Loucy (cell line): Measurements from ENCODE around the gene TMTC2.
"Not testable (repeated sequence)": the region's sequence is repeated elsewhere in the genome, so short reads cannot be mapped to it uniquely, and the experiment has no call there.

Experiments used
- H2AFZ ChIP-seq: fragments of 200-600 bp; sonication (generic); 2 replicates; pipeline ENCODE4 v1.6.0; 2016; ENCODE audit warnings: antibody characterized with exemption, mild to moderate bottlenecking, low read length, moderate library complexity
- H3F3A ChIP-seq: fragments of 200-600 bp; 2 replicates; pipeline ENCODE4 v1.6.0; 2016; ENCODE audit warnings: antibody characterized with exemption, low read depth, mild to moderate bottlenecking
- H3K27me3 ChIP-seq: fragments of 200-600 bp; sonication (generic); 2 replicates; pipeline ENCODE4 v1.6.1; 2014; ENCODE audit warnings: low read length, mild to moderate bottlenecking; ENCODE audit not compliant: insufficient read depth, poor library complexity, severe bottlenecking
- H3K36me3 ChIP-seq: fragments of 200-600 bp; sonication (generic); 2 replicates; pipeline ENCODE4 v1.6.1; 2016; ENCODE audit warnings: low read length; ENCODE audit not compliant: insufficient read depth
- H3K4me1 ChIP-seq: fragments of 200-600 bp; sonication (generic); 2 replicates; pipeline ENCODE4 v1.5.1; 2014; ENCODE audit warnings: low read length, mild to moderate bottlenecking; ENCODE audit not compliant: insufficient read depth, poor library complexity, severe bottlenecking
- H3K4me2 ChIP-seq: fragments of 200-600 bp; sonication (generic); 2 replicates; pipeline ENCODE4 v1.6.0; 2014; ENCODE audit warnings: antibody characterized with exemption, low read length, low read depth, mild to moderate bottlenecking; ENCODE audit not compliant: poor library complexity, severe bottlenecking
- H3K4me3 ChIP-seq: fragments of 200-600 bp; sonication (generic); 2 replicates; pipeline ENCODE4 v1.5.1; 2014; ENCODE audit warnings: low read length, mild to moderate bottlenecking, mixed read lengths; ENCODE audit not compliant: poor library complexity, severe bottlenecking
- H3K79me2 ChIP-seq: fragments of 200-600 bp; sonication (generic); 2 replicates; pipeline ENCODE4 v1.6.1; 2014; ENCODE audit warnings: low read length; ENCODE audit not compliant: insufficient read depth
- H3K9ac ChIP-seq: fragments of 200-600 bp; sonication (generic); 2 replicates; pipeline ENCODE4 v1.6.0; 2014; ENCODE audit warnings: mild to moderate bottlenecking, low read depth, low read length, moderate library complexity; ENCODE audit not compliant: poor library complexity, severe bottlenecking
- H3K9me2 ChIP-seq: fragments of 200-600 bp; sonication (generic); replicated peaks from 2 replicates; pipeline ENCODE4 v1.6.1; 2016; ENCODE audit warnings: low read depth, low read length, mixed read lengths
- H3K9me3 ChIP-seq: fragments of 200-600 bp; sonication (generic); 2 replicates; pipeline ENCODE4 v1.6.1; 2014; ENCODE audit warnings: mild to moderate bottlenecking, antibody characterized with exemption, low read length, low read depth; ENCODE audit not compliant: insufficient read depth
- H4K20me1 ChIP-seq: fragments of 200-600 bp; sonication (generic); 2 replicates; pipeline ENCODE4 v1.6.0; 2014; ENCODE audit warnings: antibody characterized with exemption, low read length, mild to moderate bottlenecking; ENCODE audit not compliant: insufficient read depth, poor library complexity, severe bottlenecking
- CTCF ChIP-seq: fragments of 200-600 bp; sonication (generic); conservative IDR thresholded peaks from 2 replicates; pipeline ENCODE4 v1.5.1; 2014; ENCODE audit warnings: mild to moderate bottlenecking, antibody characterized with exemption, low read length
- EZH2phosphoT487 ChIP-seq: fragments of 200-600 bp; IDR thresholded peaks from 2 replicates; pipeline ENCODE4 v1.6.1; 2018; ENCODE audit warnings: antibody characterized with exemption, mild to moderate bottlenecking, moderate library complexity, borderline replicate concordance

TMTC2 gene

GRCh38 chr12:82804601-82805000 lies 117.9 kb downstream of the TMTC2 start:
- no peaks in the 10 kb centered on the region for H3K27me3 ChIP-seq
- H3K4me3 ChIP-seq = no peak overlapping the region
- H3K36me3 ChIP-seq = no peaks in the 10 kb centered on the region

DNA sequence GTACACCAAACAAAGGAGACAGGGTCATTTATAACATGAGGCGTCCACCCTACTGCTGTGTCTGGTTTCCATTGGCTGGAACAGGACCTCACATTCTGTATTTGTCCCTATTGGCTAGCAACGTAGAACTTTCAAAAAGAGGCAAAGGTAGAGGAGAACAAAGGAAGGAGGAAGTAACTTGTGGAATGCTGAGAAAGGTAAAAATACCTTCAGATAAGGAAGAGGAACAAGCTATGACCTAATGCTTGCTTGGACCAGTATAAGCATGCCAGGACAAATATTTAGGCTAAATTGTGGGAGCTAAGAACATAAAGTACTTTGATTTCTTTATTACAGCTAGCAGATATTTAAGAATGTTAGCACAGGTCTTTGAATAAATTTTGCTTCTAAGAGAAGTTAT lies 118.3 kb downstream of the TMTC2 start:
- not testable (repeated sequence) for H3K4me2 ChIP-seq, H3K9me3 ChIP-seq, H3K36me3 ChIP-seq, H3K4me1 ChIP-seq, H2AFZ ChIP-seq, H3K9ac ChIP-seq, H3K27me3 ChIP-seq, H3K9me2 ChIP-seq, H3K79me2 ChIP-seq, H4K20me1 ChIP-seq, H3F3A ChIP-seq, H3K4me3 ChIP-seq

More at GRCh38 chr12:82804601-82805000, 117.9 kb downstream of the TMTC2 start:
- Histone ChIP-seq H3K9ac (no peak overlapping the region), H3K4me2 (no peak overlapping the region), H3F3A (no peaks in the 10 kb centered on the region), H3K9me3 (no peaks in the 10 kb centered on the region), H3K9me2 (no peaks in the 10 kb centered on the region), H2AFZ (no peak overlapping the region), H3K4me1 (no peaks in the 10 kb centered on the region), H3K79me2 (no peaks in the 10 kb centered on the region), H4K20me1 (no peaks in the 10 kb centered on the region)
- TF ChIP-seq CTCF = no peak
- no peak for TF ChIP-seq EZH2phosphoT487

DNA sequence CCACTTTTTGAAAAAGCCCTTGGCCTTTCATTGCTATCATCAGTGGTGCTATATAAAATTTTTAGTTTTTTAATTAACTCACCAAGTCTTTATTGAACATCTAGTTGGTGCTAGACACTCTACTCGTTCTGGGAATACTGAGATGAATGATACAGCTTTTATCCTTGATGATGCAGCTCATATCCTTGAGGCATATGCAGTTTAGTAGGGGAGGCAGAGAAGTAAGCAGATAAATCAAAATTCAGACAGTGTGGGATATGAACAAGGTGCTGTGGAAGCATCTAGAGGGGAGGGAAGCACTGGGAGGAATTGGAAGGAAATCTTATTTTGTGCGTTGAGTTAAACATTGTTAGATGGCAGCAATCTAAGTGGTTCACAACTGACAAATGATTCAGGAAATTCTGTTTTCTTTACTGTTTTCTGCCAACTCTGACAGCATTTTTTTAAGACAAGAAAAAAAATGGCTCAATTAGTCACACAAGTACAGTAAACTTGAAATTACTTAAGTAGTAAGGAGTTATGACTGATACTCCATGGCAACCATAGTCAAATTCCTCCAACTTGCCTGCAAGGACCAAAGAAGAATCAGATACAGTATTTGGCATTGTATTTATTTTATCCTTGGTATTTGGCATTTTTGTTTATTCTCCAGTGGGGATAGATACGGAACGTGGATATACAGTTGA lies 119.2 kb downstream of the TMTC2 start:
- no peaks in the 10 kb centered on the region for H3K4me1 ChIP-seq
- no peaks in the 10 kb centered on the region for H3F3A ChIP-seq
- H3K9ac ChIP-seq = no peak overlapping the region
- H3K4me2 ChIP-seq = no peak overlapping the region
- H3K36me3 ChIP-seq = no peaks in the 10 kb centered on the region
- no peaks in the 10 kb centered on the region for H3K79me2 ChIP-seq
- no peaks in the 10 kb centered on the region for H3K9me3 ChIP-seq
- H2AFZ ChIP-seq = no peak overlapping the region
- no peaks in the 10 kb centered on the region for H4K20me1 ChIP-seq
- TF ChIP-seq EZH2phosphoT487 = no peak
- TF ChIP-seq CTCF = no peak
- H3K9me2 ChIP-seq = no peaks in the 10 kb centered on the region
- no peaks in the 10 kb centered on the region for H3K27me3 ChIP-seq
- H3K4me3 ChIP-seq = no peak overlapping the region

DNA sequence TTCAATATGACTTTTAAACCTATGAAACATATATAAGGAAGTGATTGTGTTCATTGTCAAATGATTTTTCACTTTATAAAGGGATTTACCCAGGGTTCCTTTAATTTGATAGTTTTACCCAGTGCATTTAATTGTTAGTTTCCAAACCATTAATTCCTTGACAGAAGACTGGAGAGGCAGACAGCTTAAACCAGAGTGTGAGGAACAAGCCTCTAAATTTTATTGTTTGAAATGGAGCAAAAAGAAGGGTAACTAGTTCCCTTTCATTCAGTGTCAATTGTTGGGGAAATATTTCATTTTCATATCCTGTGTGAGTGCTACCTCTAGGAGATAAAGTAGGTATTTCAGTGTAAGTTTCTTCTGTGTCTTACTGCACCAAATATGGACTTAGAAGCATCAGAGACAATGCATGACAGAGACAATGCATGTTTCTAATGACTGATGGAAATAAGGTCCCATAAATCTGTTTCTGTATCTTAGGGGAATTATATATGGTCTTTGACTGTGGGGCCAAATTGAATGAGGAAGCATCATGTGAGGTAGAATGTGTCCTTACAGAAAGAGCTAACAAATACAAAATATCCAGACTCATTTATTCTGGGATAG lies 120.5 kb downstream of the TMTC2 start:
- TF ChIP-seq EZH2phosphoT487 = no peak
- TF ChIP-seq CTCF = no peak
- Histone ChIP-seq H3K36me3 (no peaks in the 10 kb centered on the region), H3K4me3 (no peak overlapping the region), H3K27me3 (no peaks in the 10 kb centered on the region), H2AFZ (no peak overlapping the region), H3K9me3 (no peaks in the 10 kb centered on the region), H3K9ac (no peak overlapping the region), H3K4me1 (no peaks in the 10 kb centered on the region), H3F3A (no peaks in the 10 kb centered on the region), H3K79me2 (no peaks in the 10 kb centered on the region), H3K4me2 (no peak overlapping the region), H3K9me2 (no peaks in the 10 kb centered on the region), H4K20me1 (no peaks in the 10 kb centered on the region)
